Lung (tissue), 12 donors: ENCODE measurements around the gene TMEM179B. TPM values are rescaled to one million over a fixed set of nuclear protein-coding genes. Genes with fewer than 3 reads are reported as not detected.

Experiments
- ATAC-seq: fragments of 200-7000 bp; cut with Tn5 transposase; one replicate; pipeline ENCODE4 v1.9.1; 2020; ENCODE audit warnings: moderate number of reproducible peaks; ENCODE audit not compliant: insufficient read depth, low FRiP score
- DNase-seq, 3 donors: peaks; one replicate each; pipeline ENCODE4 v3.0.0-alpha.2; 2013 to 2017
- H3K27ac ChIP-seq, 2 donors: one replicate each; pipeline ENCODE4 v1.5.1; 2013; ENCODE audit warnings: mild to moderate bottlenecking in 2 of 2, moderate library complexity in 2 of 2, control low read depth in 1 of 2, inconsistent platforms in 1 of 2, low read depth in 1 of 2, low read length in 1 of 2
- H3K27me3 ChIP-seq, 3 donors: one replicate each; pipeline ENCODE4 v1.5.1; 2013; ENCODE audit warnings: low read length in 2 of 3; ENCODE audit not compliant: control insufficient read depth in 3 of 3, insufficient read depth in 3 of 3
- H3K36me3 ChIP-seq, 4 donors: one replicate each; pipeline ENCODE4 v1.5.1; 2013; ENCODE audit warnings: low read length in 4 of 4, mild to moderate bottlenecking in 1 of 4, moderate library complexity in 1 of 4; ENCODE audit not compliant: control insufficient read depth in 4 of 4, insufficient read depth in 4 of 4
- H3K4me1 ChIP-seq, 5 donors: one replicate each; pipeline ENCODE4 v1.5.1; 2013; ENCODE audit warnings: low read length in 5 of 5, mild to moderate bottlenecking in 2 of 5, moderate library complexity in 1 of 5; ENCODE audit not compliant: control insufficient read depth in 5 of 5, insufficient read depth in 5 of 5
- H3K4me3 ChIP-seq: one replicate; pipeline ENCODE4 v1.5.1; 2013; ENCODE audit warnings: mild to moderate bottlenecking, control low read depth, moderate library complexity
- H3K9ac ChIP-seq, 2 donors: one replicate each; pipeline ENCODE4 v1.5.1; 2013; ENCODE audit warnings: low read length in 2 of 2, control low read depth in 1 of 2; ENCODE audit not compliant: insufficient read depth in 1 of 2
- H3K9me3 ChIP-seq, 4 donors: one replicate each; pipeline ENCODE4 v1.5.1; 2013; ENCODE audit warnings: low read length in 3 of 4, mild to moderate bottlenecking in 1 of 4, moderate library complexity in 1 of 4; ENCODE audit not compliant: control insufficient read depth in 4 of 4, insufficient read depth in 3 of 4
- CTCF ChIP-seq: IDR thresholded peaks from 2 replicates; pipeline ENCODE4 v1.5.1; 2012; ENCODE audit warnings: mild to moderate bottlenecking; ENCODE audit errors: control extremely low read depth, extremely low read depth
- WGBS, 2 donors: extraction: QIAGEN DNeasy Blood & Tissue Kit; methylation state at CpG; one replicate each; pipeline ENCODE4 v1.1.7; 2013; 5-methylcytosine and 5-hydroxymethylcytosine counted together
- polyA plus RNA-seq, 2 donors: library from polyadenylated mRNA; stranded (reverse); fragments of 200-250 nt; gene quantifications; one replicate each; pipeline ENCODE4 v1.2.1, GENCODE V29; 2013
- total RNA-seq, 2 donors: library from RNA; depleted of rRNA in 1 of 2; stranded (reverse); fragments of >200 nt in 1 of 2; gene quantifications; one replicate each; pipeline ENCODE4 v1.2.1, GENCODE V29; 2014 to 2021
- donor health status: control.
- donor health status: control.
- donor health status: Bipolar disorder and iron deficiency.
- donor health status: healthy.
- donor health status: DM: yes; HTN: yes; CAD: no.

The TMEM179B gene
- total and polyA plus RNA-seq, 4 donors = 40.0 to 87.6 (median 64.9) TPM

DNA sequence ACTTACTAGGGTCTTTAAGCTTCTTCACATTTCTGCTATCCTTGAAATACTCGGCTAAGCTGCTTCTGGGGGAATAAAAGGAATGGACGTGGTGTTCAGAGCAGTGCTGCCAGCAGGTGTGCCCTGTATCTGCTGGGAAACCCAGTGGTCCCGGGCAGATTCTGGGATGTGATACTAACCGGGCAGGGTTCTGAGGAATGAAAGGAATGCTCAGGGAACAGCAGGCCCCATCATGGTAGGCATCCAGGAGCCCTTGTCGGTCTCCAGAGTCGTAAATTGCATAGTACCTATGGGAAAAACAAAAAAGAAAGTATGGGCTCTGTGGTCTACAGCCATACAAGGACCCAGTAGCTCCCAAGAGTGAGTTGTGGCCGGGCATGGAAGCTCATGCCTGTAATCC lies 9.1 kb downstream of the TMEM179B start:
- WGBS, 2 donors = 89 to 95% methylated on average over 7 of the region's 7 CpGs
- H3K36me3 ChIP-seq = peaks cover 45 to 62% (median 52%) of the 10 kb centered on the region in 4 donors
- no peak overlapping the region for H3K9ac ChIP-seq
- no peak overlapping the region for H3K4me3 ChIP-seq
- ATAC-seq (no peak), DNase-seq (no peak)
- H3K4me1 ChIP-seq = peaks cover 0 to 9% (median 7%) of the 10 kb centered on the region in 5 donors
- H3K9me3 ChIP-seq = no peaks in the 10 kb centered on the region
- no peak overlapping the region for H3K27ac ChIP-seq
- no peak for TF ChIP-seq CTCF
- H3K27me3 ChIP-seq = no peaks in the 10 kb centered on the region

DNA sequence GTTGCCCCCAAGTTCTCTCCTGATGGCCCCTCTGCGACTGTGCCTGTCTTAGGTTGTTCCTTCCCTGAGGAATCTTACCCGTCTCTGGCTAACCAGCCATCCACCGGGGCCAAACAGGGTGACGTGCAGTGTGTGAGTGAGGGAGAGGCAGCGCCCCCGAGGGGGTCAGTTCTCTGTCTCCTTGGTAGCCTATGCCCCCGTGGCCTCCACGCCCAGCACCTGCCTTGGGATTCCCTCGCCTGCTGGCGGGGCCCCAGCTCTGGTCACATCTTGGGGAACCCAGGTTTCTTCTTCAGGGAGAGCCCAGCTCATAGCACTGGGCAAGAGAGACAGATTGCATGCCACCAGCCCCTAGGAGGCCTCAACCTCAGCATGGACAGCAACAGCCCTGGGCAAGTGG lies 12.3 kb downstream of the TMEM179B start:
- DNase-seq (no peak), ATAC-seq (no peak)
- WGBS, 2 donors = 96% methylated on average over 10 of the region's 10 CpGs
- Histone ChIP-seq H3K4me1 (peaks cover 0 to 12% (median 9%) of the 10 kb centered on the region in 5 donors), H3K36me3 (peaks cover 46 to 68% (median 56%) of the 10 kb centered on the region in 4 donors), H3K27ac (no peak overlapping the region), H3K9ac (no peak overlapping the region), H3K9me3 (no peaks in the 10 kb centered on the region), H3K4me3 (no peak overlapping the region), H3K27me3 (no peaks in the 10 kb centered on the region)
- TF ChIP-seq CTCF = no peak

DNA sequence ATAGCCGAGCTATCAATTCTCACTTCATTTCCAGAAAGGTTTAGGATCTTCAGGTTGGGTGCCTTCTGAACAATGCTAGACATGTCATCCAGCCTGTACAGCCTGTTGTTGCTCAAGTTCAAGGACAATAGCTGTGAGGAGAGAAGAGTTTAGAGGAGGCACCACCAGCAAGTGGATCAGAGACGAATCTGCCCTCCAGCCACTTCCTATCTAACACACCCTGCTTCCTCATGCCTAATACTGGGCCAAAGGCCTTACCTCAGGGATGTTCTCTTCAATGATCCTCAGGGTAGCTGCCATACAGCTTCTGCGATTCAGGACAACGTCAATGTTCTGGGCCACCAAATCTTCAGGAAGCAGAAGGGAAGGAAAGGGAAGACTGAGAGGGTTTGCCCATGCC lies 13.9 kb downstream of the TMEM179B start:
- 84 to 88% methylated on average over 4 of the region's 4 CpGs for WGBS, 2 donors
- H3K36me3 ChIP-seq = peaks cover 38 to 56% (median 47%) of the 10 kb centered on the region in 4 donors
- H3K27ac ChIP-seq = no peak overlapping the region

More for the DNA sequence above, 13.9 kb downstream of the TMEM179B start:
- H3K9ac ChIP-seq = no peak overlapping the region
- peaks cover 0 to 19% (median 12%) of the 10 kb centered on the region in 5 donors for H3K4me1 ChIP-seq
- DNase-seq = no peak
- H3K9me3 ChIP-seq = no peaks in the 10 kb centered on the region
- no peak for TF ChIP-seq CTCF
- H3K4me3 ChIP-seq = no peak overlapping the region
- H3K27me3 ChIP-seq = no peaks in the 10 kb centered on the region
- ATAC-seq = no peak
